ENCODE data around the gene VMO1.

The VMO1 gene

DNA sequence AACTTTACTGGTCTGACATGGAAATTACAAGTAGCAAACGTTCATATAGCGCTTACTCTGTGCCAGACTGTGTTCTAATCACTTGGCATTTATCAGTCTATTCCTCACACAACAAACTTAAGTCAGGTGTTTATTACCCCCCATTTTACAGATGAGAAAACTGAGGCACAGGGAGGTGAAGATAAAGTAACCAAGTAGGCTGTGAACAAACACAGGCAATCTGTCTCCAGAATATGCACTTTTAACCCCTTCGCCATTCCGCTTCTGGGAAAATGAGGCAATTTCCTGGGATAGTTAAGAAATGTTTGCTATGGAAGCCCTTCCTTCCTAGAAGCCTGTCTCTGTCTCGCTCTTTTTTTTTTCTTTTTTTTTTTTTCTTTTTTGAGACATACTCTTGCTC, 34.2 kb downstream of the VMO1 start:
- no peak for DNase-seq

DNA sequence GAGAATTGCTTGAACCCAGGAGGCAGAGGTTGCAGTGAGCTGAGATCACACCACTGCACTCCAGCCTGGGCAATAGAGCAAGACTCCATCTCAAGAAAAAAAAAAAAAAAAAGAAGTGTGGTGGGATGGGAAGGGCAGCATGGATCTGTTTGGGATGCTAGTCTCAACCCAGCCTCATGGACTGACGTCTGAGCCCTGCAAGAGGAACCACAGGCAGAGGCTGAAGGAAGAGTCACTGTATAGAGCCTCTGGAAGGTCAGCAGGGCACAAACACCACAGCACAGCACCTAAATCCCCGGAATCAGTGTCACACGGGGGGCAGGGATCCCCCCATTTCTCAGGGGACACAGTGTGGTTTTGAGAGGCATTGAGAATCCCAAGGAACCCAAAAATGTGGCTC, 35.6 kb downstream of the VMO1 start:
- no peak for DNase-seq

DNA sequence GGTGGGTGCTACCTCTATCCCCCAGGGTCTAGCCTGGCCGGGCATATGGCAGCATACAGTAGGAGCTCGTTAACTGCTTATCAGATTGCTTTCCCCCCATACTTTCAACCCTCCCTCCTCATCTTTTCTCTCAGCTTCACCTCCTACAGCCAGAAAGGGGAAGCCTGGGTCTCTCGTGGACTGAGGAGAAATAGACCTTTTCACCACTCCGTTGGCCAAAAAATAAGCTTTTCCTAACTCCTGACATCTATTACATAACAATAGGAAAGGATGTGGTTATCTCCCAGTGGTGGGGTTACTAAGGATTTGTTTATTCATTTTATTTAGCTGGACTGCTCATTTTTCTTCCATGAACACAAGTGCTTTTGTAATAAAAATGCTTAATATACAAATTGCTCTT, 37.5 kb downstream of the VMO1 start:
- no peak for DNase-seq

DNA sequence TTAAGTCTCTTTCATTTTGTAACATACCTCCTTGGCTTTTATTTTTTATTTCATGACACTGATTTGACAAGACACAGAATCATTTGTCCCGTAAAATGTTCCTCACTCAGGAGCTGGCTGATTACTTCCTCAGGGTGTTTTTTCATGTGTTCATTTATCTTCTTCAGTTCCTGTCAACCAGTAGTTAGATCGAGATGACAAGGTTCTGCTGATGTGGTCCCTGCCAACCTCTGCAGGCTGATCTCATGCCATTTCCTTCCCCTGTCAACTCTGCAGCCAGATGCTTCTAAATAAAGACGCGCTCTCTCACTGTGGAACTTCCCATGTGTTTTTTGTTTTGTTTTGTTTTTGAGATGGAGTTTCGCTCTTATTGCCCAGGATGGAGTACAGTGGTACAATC, 38.3 kb downstream of the VMO1 start:
- DNase-seq, result no peak

DNA sequence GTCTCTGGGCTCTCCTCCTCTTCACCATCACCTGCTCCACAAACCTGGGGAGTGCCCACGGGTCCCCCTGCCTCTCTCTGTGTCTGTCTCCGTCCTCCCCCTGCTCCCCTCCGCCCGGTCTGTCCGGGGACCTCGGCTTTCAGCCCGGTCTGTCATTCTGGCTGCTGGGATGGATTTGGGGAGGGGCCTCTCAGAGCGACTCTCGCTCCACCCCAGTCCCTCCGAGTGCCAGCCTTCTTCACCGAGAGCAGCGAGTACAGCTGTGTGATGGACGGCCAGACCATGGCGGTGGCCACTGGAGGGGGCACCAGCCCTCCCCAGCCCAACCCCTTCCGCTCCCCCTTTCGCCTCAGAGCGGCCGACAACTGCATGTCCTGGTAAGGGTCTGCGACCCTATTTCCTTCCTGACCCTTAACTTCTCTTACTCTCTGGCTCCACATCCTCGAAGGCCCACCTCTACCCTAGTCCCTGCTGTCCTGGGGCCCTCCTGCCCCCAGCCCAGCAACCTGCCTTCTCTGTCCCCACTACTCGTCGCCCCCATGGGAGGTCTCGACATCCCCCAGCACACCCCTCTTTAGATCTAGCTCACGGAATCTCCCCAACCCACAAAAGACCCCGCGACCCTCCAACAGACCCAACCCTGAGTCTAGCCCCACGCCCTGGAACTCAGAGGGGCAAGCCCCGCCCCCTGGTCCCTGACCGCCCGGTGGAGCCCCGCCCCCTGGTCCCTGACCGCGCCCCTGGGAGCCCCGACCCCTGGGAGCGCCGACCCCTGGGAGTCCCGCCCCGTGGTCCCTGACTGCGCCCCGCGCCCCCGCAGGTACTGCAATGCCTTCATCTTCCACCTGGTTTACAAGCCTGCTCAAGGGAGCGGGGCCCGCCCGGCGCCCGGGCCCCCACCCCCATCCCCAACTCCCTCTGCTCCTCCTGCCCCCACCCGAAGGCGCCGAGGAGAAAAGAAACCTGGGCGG, 40.9 kb downstream of the VMO1 start:
- DNase-seq, result no peak

DNA sequence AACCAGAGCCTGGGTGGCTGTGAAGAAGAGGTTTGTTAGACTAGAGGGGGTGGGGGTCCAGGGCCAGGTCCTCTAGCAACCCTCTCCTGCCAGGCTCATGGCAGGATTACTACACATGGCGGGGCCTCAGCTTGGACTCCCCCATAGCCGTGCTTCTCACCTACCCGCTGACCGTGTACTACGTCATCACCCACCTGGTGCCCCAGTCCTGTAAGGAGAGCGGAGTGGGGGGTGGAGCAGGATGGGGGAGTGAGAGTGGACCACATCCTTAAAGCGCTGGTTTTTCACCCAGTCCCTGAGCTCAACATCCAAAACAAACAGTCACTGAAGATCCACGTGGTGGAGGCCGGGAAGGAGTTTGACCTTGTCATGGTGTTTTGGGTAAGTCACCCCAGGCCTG, 42.3 kb downstream of the VMO1 start:
- DNase-seq, result no peak

DNA sequence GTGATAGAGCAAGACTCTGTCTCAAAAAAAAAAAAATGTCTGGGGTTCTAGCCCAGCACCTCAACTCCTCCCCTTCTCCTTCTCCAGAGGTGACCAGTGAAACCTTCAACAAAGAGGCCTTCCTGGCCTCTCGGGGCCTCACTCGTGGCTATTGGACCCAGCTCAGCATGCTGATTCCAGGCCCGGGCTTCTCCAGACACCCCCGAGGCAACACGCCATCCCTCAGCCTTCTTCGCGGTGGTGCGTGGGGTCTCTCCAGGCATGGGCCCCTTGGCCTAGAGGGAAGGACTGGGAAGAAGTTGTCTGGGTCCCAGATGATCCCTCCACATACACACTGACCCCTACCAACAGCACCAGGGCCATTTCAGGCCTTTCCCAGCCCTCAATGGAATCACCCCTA, 42.9 kb downstream of the VMO1 start:
- no peak for DNase-seq

DNA sequence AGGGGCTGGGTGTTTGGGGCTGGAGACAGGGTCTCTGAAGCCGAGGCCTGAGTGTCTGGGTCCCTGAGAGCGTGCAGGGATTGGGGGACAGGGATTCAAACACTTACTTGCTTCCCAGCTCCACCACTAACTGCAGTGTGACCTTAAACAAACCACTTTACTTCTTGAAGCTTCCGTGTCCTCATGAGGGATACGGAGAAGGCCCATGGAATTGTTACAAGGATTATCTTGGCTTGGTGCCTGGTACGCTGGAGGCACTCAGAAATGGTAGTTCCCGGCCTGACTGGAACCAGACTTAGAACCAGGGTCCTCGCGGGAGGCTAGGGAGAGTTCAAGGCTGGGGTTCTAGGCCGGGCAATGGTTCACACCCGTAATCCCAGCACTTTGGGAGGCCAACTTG, 43.5 kb downstream of the VMO1 start:
- no peak for DNase-seq

DNA sequence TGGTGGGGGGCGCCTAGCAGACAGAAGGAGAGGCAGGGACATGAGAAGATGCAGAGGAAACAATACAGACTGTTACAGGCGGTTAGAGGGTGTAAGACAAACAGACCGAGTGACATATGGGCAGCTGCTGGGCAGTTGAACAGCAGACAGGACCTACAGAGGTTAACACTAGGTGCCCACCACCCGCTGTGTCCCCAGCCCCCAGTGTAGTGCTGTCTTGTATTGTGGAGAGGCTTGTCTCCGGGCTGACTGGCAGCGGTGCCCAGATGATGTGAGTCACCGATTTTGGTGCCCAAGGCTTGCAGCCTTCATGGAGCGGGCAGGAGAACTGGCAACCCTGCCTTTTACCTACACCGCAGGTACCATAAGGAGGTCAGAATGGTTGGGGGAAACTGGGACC, 44.0 kb downstream of the VMO1 start:
- no peak for DNase-seq

DNA sequence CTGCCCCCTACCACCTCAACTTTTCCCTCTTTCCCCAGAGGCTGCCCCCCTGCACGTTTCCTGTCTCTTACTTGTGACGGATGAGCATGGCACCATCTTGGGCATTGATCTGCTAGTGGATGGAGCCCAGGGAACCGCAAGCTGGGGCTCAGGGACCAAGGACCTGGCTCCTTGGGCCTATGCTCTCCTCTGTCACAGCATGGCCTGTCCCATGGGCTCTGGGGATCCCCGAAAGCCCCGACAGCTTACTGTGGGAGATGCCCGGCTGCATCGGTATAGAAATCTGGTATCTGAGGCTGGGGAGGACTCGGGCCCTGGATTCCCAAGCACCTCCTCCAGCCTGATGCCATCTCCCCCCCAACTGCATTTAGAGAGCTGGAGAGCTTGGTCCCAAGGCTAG, 44.6 kb downstream of the VMO1 start:
- no peak for DNase-seq

DNA sequence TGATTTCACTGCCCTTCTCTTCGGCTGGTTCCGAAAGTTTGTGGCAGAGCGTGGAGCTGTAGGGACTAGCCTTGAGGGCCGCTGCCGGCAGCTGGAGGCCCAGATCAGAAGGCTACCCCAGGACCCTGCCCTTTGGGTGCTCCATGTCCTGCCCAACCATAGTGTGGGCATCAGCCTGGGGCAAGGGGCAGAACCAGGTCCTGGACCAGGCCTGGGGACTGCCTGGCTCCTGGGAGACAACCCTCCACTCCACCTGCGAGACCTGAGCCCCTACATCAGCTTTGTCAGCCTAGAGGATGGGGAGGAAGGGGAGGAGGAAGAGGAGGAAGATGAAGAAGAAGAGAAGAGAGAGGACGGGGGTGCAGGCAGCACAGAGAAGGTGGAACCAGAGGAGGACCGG, 45.6 kb downstream of the VMO1 start:
- DNase-seq, result no peak

DNA sequence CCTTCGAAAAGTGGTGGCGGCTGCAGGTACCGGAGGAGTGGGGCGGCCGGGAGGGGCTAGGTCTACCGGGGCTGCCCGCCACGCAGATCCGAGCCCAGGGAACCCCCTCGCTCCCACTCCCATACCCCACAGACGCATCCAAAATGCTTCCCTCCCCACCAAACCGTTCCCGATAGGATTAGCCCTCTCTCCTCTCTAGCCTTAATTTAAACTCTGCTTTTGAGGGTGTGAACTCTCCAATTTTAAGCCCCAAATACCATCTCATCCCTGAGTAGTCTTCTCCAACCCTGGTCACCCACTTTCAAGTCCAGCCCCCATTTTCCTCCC, 46.2 kb downstream of the VMO1 start:
- DNase-seq, result no peak

DNA sequence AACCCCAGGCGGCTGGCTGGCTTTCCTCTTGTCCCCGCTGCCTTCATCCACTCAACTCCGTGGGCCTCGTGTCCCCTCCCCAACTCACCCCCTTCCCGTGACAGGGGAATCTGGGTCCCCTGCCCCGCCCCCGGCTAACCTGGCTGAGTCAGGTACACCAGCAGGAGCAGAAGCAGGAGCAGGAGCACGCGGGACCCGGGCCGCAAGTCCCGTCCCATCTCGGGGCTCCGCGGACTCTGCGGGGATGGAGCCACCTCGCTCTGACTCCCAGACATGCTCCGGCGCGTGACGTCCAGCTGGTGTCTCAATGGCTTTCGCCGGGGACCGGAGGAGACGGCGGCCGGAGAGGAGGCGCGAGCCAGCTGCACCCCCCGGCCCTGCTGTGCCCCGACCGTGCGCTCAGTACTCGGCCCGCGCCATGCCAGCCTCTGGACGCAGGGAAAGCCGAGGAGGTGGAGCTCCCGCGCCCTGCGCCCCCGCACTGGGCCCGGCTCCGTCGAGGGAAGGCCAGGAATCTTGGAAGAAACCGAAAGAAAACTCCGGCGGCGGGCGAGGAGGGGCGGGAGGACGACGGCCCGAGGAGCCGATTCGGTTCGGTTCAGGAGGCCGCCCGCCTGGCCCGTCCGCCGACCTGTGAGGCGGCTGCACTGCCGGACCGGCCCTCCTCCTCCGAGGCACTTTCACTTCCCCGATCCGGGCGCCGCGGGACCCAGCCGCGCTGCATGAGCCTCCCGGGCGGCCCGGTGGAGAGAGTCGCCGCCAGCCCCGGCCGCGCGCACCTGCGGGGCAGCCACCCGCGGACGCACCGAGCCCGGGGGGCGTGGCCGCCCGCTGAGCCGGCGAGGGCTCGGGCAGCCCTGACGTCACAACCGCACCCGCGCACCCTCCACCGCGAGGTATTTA, 46.8 kb downstream of the VMO1 start, which contains the start of the genes CXCL16 and ZMYND15:
Gene CXCL16, minus strand, starts transcription at position 807 of the 903 bp plus-strand sequence. Its CDS starts 589 bp downstream, at position 218.
Gene ZMYND15, plus strand, starts transcription at position 712 of the 903 bp plus-strand sequence. CDS start 716 bp downstream, outside the sequence.
- DNase-seq, result no peak

DNA sequence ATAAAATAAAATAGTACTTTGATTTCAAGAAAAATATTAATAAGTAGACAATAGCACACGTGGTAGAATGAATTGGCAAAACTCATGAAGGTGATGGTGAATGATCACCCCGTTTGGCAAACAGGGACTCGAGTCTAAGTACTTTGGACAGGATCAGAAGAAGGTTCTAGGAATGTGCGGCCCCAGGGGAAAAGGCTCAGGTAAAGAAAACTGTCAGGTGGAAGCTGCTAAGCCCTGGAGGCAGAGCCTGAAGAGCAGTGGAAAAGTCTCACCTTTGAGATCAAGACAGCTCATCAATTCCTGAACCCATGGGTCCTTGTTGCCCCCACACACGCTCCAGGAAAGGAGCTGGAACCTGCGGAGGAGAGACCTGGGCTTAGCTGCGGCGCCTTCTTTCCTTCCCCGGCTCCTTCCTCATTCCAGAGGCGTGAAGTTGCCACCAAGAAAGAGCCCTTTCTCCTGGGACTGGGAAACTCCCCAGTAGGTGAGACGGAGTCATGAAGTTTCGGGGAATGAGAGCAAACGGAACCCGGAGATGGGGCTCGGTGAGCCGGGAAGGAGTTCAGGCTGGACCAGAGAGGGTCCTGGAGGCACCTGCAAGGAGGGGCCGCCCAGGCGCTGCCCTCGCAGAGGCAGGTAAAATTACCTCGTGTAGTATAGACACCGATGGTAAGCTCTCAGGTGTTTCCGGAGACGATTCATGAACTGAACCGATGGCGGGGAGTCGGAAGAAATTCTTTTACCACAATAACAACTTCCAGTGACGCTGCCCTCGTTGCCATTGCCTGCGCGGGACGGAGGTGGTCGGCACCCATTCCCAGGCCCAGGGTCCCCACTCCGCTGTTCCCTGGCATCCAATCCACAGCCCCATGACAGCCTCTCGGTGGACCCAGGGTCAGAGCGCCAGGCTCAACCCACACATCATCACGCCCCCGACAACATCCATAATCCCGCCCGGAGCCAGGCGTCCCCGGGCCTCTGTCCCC, 47.7 kb downstream of the VMO1 start:
- no peak for DNase-seq

DNA sequence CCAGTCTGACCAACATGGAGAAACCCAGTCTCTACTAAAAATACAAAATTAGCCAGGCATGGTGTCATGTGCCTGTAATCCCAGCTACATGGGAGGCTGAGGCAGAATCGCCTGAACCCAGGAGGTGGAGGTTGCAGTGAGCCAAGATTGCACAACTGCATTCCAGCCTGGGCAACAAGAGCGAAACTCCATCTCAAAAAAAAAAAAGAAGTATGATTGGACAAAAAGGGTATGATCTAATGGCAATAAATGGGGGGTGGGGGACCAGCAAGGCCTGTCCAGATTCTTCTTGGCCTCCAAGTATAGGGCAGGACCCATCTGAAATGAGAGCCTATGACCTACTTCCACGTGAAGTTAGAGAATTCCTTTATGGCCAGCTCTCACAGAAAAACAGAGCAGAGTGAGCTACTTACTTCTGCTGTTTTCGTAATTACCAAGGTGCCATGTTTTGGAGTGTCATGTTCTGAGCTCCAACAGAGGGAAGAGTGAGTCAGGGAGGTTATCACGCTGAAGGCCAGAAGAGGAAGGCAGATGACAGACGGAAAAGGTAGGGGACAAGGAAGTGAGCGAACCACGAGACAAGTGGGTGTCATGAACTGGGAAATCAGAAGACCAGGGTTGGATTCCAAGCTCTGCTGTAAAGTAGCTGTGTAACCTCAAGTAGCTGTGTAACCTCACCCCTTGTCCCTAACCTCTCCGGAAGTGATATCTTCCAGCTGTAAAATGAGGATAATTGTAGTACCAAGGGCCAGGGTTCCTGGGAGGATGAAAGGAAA, 50.1 kb downstream of the VMO1 start:
- DNase-seq, result no peak

Measured in NCI-H1694 (cell line).